SK-N-SH (cell line): ENCODE data around the gene MN1. TPM values are rescaled to one million over a fixed set of nuclear protein-coding genes. Genes with fewer than 3 reads are reported as not detected.

Experiments used
- CTCF ChIA-PET: fragments of 300-600, 350-600 bp; formaldehyde crosslinking; extraction: SDS; loops from one replicate; lab custom pipeline; 2021; lab: Yijun Ruan, JAX
- POLR2A ChIA-PET: fragments of 350-600 bp; sonication (Branson Sonifier 250); formaldehyde crosslinking; extraction: SDS; loops from one replicate; lab custom pipeline; 2020; ENCODE audit warnings: antibody characterized with exemption, inconsistent platforms; lab: Yijun Ruan, JAX
- DNase-seq: peaks from one replicate; pipeline ENCODE4 v3.0.0; 2012
- H2AFZ ChIP-seq: fragments of 200-600 bp; sonication (generic); 2 replicates; pipeline ENCODE4 v1.8.1; 2016; ENCODE audit warnings: antibody characterized with exemption, mild to moderate bottlenecking, low read depth
- H3F3A ChIP-seq: fragments of 200-600 bp; sonication (generic); replicated peaks from 2 replicates; pipeline ENCODE3; 2016; ENCODE audit warnings: antibody characterized with exemption, mild to moderate bottlenecking; ENCODE audit not compliant: insufficient read depth
- H3K27ac ChIP-seq, 2 experiments: fragments of 200-500 bp in 1 of 2; fragments of 200-600 bp in 1 of 2; sonication (Bioruptor generic) in 1 of 2; sonication (generic), shearing (Covaris generic) in 1 of 2; 2 replicates each; pipeline versions ENCODE4 v1.5.1 to v1.6.1; 2014 to 2016; ENCODE audit warnings: low read depth in 2 of 2, inconsistent platforms in 1 of 2, low read length in 1 of 2, mild to moderate bottlenecking in 1 of 2, mixed read lengths in 1 of 2
- H3K27me3 ChIP-seq: fragments of 200-600 bp; sonication (generic), shearing (Covaris generic); 2 replicates; pipeline ENCODE4 v1.6.1; 2016; ENCODE audit warnings: mixed run types; ENCODE audit not compliant: insufficient read depth
- H3K36me3 ChIP-seq, 2 experiments: fragments of 200-500 bp in 1 of 2; fragments of 200-600 bp in 1 of 2; sonication (Bioruptor generic) in 1 of 2; sonication (generic) in 1 of 2; replicated peaks in 1 of 2; 2 replicates each; pipeline versions ENCODE3 to v1.5.1; 2014 to 2016; ENCODE audit warnings: low read length in 1 of 2, mild to moderate bottlenecking in 1 of 2; ENCODE audit not compliant: insufficient read depth in 2 of 2, control insufficient read depth in 1 of 2
- H3K4me1 ChIP-seq, 2 experiments: fragments of 200-500 bp in 1 of 2; fragments of 200-600 bp in 1 of 2; sonication (Bioruptor generic) in 1 of 2; sonication (generic), shearing (Covaris generic) in 1 of 2; 2 replicates each; pipeline versions ENCODE4 v1.5.1 to v1.6.1; 2014 to 2016; ENCODE audit warnings: low read depth in 1 of 2, low read length in 1 of 2, mixed run types in 1 of 2; ENCODE audit not compliant: insufficient read depth in 2 of 2, control insufficient read depth in 1 of 2
- H3K4me2 ChIP-seq: fragments of 200-600 bp; sonication (generic), shearing (Covaris generic); 2 replicates; pipeline ENCODE4 v1.6.1; 2017; ENCODE audit warnings: mixed run types
- H3K4me3 ChIP-seq, 2 experiments: fragments of 200-500 bp in 1 of 2; fragments of 200-600 bp in 1 of 2; sonication (Bioruptor generic) in 1 of 2; sonication (generic), shearing (Covaris generic) in 1 of 2; 2 replicates each; pipeline versions ENCODE4 v1.5.1 to v1.8.1; 2014 to 2016; ENCODE audit warnings: low read depth in 2 of 2, inconsistent platforms in 1 of 2, low read length in 1 of 2, mild to moderate bottlenecking in 1 of 2, mixed read lengths in 1 of 2, moderate library complexity in 1 of 2
- H3K79me2 ChIP-seq: fragments of 200-600 bp; sonication (generic); 2 replicates; pipeline ENCODE4 v1.8.1; 2017; ENCODE audit warnings: mild to moderate bottlenecking; ENCODE audit not compliant: insufficient read depth
- H3K9ac ChIP-seq: fragments of 200-600 bp; sonication (generic); 2 replicates; pipeline ENCODE4 v1.6.1; 2017; ENCODE audit warnings: mixed run types
- H3K9me2 ChIP-seq: fragments of 200-600 bp; sonication (generic); 2 replicates; pipeline ENCODE4 v1.6.1; 2017; ENCODE audit warnings: mixed run types
- H3K9me3 ChIP-seq: fragments of 200-600 bp; sonication (generic); 2 replicates; pipeline ENCODE4 v1.6.1; 2017; ENCODE audit warnings: mixed run types, mild to moderate bottlenecking, moderate library complexity
- H4K20me1 ChIP-seq: fragments of 200-600 bp; sonication (generic); 2 replicates; pipeline ENCODE4 v1.6.1; 2017; ENCODE audit warnings: mild to moderate bottlenecking, mixed run types; ENCODE audit not compliant: insufficient read depth
- CHD2 ChIP-seq: fragments of 150-350 bp; IDR thresholded peaks from 2 replicates; pipeline ENCODE4 v1.6.1; 2018; ENCODE audit warnings: low read length; ENCODE audit not compliant: partially characterized antibody
- CTCF ChIP-seq: fragments of 200-600 bp; sonication (generic); IDR thresholded peaks from 2 replicates; pipeline ENCODE4 v1.6.1; 2017; ENCODE audit warnings: antibody characterized with exemption, mild to moderate bottlenecking, moderate library complexity
- FOSL2 ChIP-seq: IDR thresholded peaks from 2 replicates; pipeline ENCODE4 v1.4.0; 2012; ENCODE audit warnings: low read depth, mild to moderate bottlenecking, moderate library complexity, borderline replicate concordance
- FOXJ3 ChIP-seq: sonication (generic); formaldehyde crosslinking; IDR thresholded peaks from 2 replicates; pipeline ENCODE4 v1.5.1; 2020; ENCODE audit warnings: mild to moderate bottlenecking, missing genetic modification reagents
- FOXM1 ChIP-seq: IDR thresholded peaks from 2 replicates; pipeline ENCODE4 v1.4.0; 2012; ENCODE audit warnings: low read depth, mild to moderate bottlenecking
- GATA2 ChIP-seq: sonication (generic); formaldehyde crosslinking; IDR thresholded peaks from 2 replicates; pipeline ENCODE4 v1.5.0; 2020; ENCODE audit warnings: mild to moderate bottlenecking, missing genetic modification reagents
- IRF3 ChIP-seq: fragments of 150-350 bp; IDR thresholded peaks from 2 replicates; pipeline ENCODE4 v1.6.1; 2016; ENCODE audit warnings: mild to moderate bottlenecking, low read depth, low read length
- JUND ChIP-seq: IDR thresholded peaks from 2 replicates; pipeline ENCODE4 v1.4.0; 2012
- MXI1 ChIP-seq: IDR thresholded peaks from 2 replicates; pipeline ENCODE4 v1.6.1; 2012; ENCODE audit warnings: mild to moderate bottlenecking, low read depth, low read length, improper control_type of control experiment
- RAD21 ChIP-seq: IDR thresholded peaks from 2 replicates; pipeline ENCODE4 v1.6.1; 2012; ENCODE audit warnings: mild to moderate bottlenecking, low read length
- RCOR1 ChIP-seq: fragments of 150-350 bp; IDR thresholded peaks from 2 replicates; pipeline ENCODE4 v1.6.1; 2017; ENCODE audit warnings: antibody characterized with exemption, low read length
- SMC3 ChIP-seq: IDR thresholded peaks from 2 replicates; pipeline ENCODE4 v1.6.1; 2012; ENCODE audit warnings: low read depth, low read length, improper control_type of control experiment
- TAF1 ChIP-seq: IDR thresholded peaks from 2 replicates; pipeline ENCODE4 v1.6.1; 2012; ENCODE audit warnings: low read depth, mild to moderate bottlenecking, low read length, moderate library complexity, borderline replicate concordance
- TEAD4 ChIP-seq: IDR thresholded peaks from 2 replicates; pipeline ENCODE4 v1.4.0; 2012; ENCODE audit warnings: mild to moderate bottlenecking, borderline replicate concordance; ENCODE audit not compliant: insufficient read depth
- YY1 ChIP-seq: IDR thresholded peaks from 2 replicates; pipeline ENCODE4 v1.4.0; 2012; ENCODE audit warnings: low read depth, mild to moderate bottlenecking
- WGBS: methylation state at CpG from one replicate; pipeline ENCODE4 v1.1.6; 2017; ENCODE audit warnings: low lambda C conversion rate; 5-methylcytosine and 5-hydroxymethylcytosine counted together
- polyA plus RNA-seq, 3 experiments: library from polyadenylated mRNA; depleted of rRNA; stranded (reverse); fragments of >200 nt; gene quantifications; 2 replicates each; pipeline ENCODE4 v1.2.3, GENCODE V29; 2012
- TF ChIP-seq, protein P1 (sequence below): IDR thresholded peaks from 2 replicates; pipeline ENCODE4 v1.6.1; 2012; ENCODE audit warnings: mild to moderate bottlenecking, low read depth, low read length, moderate library complexity

Gene MN1
- polyA plus RNA-seq, 1 of the 3 experiments (the other 2 are of a cell fraction): 0.20 TPM

DNA sequence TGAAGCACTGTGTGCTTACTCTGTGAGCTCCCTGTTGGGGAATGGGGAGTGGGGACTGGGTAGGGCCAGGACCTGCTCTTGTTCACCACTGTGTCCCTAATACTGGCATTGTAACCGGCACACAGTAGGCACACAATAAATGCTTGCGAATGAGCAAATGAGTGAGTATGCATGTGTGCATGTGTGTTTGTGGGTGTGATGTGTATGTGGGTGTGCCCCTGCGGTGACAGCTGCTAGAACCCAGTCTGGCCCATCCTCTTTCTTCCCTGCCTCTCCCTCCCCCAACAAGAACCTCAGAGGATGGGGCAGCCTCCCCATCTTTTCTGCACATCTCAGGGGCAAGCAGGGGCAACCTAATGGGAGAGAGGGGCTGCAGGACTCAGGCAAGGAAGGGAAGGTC is 90.5 kb downstream of the MN1 start (continued):
- TF ChIP-seq IRF3: no peak
- no peak for TF ChIP-seq FOXM1
- TF ChIP-seq RCOR1: no peak
- no peak for TF ChIP-seq FOSL2

GRCh38 chr22:27709919-27710675 is 91.5 kb downstream of the MN1 start:
- Histone ChIP-seq H3F3A (no peaks in the 10 kb centered on the region), H3K9me3 (no peaks in the 10 kb centered on the region), H3K9me2 (no peaks in the 10 kb centered on the region), H3K4me2 (no peak overlapping the region), H3K27me3 (no peaks in the 10 kb centered on the region; the same call in 1 of the 2 replicates), H3K4me3 (no peak overlapping the region), H3K27ac (no peak overlapping the region), H4K20me1 (no peaks in the 10 kb centered on the region), H2AFZ (no peak overlapping the region), H3K4me1 (peaks cover 0 to 2% of the 10 kb centered on the region in 2 experiments; a peak in 1 of 4 replicates), H3K79me2 (no peaks in the 10 kb centered on the region), H3K9ac (no peak overlapping the region), H3K36me3 (no peaks in the 10 kb centered on the region)
- ChIA-PET CTCF (no interaction called here), POLR2A (no interaction called here)
- WGBS: 55% methylated on average over 8 of the region's 8 CpGs
- no peak for DNase-seq
- TF ChIP-seq CHD2 (no peak), FOSL2 (no peak), MXI1 (no peak), YY1 (no peak), IRF3 (no peak), CTCF (no peak), FOXJ3 (no peak), GATA2 (no peak), TAF1 (no peak), JUND (no peak), RCOR1 (no peak), SMC3 (no peak), RAD21 (no peak), TEAD4 (no peak)
- TF ChIP-seq, protein P1, sequence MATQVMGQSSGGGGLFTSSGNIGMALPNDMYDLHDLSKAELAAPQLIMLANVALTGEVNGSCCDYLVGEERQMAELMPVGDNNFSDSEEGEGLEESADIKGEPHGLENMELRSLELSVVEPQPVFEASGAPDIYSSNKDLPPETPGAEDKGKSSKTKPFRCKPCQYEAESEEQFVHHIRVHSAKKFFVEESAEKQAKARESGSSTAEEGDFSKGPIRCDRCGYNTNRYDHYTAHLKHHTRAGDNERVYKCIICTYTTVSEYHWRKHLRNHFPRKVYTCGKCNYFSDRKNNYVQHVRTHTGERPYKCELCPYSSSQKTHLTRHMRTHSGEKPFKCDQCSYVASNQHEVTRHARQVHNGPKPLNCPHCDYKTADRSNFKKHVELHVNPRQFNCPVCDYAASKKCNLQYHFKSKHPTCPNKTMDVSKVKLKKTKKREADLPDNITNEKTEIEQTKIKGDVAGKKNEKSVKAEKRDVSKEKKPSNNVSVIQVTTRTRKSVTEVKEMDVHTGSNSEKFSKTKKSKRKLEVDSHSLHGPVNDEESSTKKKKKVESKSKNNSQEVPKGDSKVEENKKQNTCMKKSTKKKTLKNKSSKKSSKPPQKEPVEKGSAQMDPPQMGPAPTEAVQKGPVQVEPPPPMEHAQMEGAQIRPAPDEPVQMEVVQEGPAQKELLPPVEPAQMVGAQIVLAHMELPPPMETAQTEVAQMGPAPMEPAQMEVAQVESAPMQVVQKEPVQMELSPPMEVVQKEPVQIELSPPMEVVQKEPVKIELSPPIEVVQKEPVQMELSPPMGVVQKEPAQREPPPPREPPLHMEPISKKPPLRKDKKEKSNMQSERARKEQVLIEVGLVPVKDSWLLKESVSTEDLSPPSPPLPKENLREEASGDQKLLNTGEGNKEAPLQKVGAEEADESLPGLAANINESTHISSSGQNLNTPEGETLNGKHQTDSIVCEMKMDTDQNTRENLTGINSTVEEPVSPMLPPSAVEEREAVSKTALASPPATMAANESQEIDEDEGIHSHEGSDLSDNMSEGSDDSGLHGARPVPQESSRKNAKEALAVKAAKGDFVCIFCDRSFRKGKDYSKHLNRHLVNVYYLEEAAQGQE: no peak
